Measurements from ENCODE around the gene GFER. TPM values are rescaled to one million over a fixed set of nuclear protein-coding genes. Genes with fewer than 3 reads are reported as not detected.

Gene GFER
- total RNA-seq, 2 donors from 2014 or later = 40.3 to 45.5 TPM

- H3K4me1 Mint-ChIP-seq = peaks cover 7% of the 10 kb centered on the region
- no peaks in the 10 kb centered on the region for H3K36me3 ChIP-seq (ENCODE audit: control insufficient read depth, insufficient read depth, low read length)
- no peaks in the 10 kb centered on the region for H3K27me3 Mint-ChIP-seq (ENCODE audit: insufficient read depth)
- H3K4me3 Mint-ChIP-seq = no peak overlapping the region
- H3K27ac Mint-ChIP-seq = no peak overlapping the region
- H3K27me3 ChIP-seq (ENCODE audit: control insufficient read depth, insufficient read depth, low read length, poor library complexity, severe bottlenecking) = no peaks in the 10 kb centered on the region
- WGBS, 2 experiments (ENCODE audit: insufficient coverage in 1 of 2, insufficient read length in 1 of 2) = 94 to 96% methylated on average over 12 to 15 of the region's 15 CpGs
- H3K27ac ChIP-seq (ENCODE audit: low read depth, low read length) = no peak overlapping the region
- no peaks in the 10 kb centered on the region for H3K9me3 Mint-ChIP-seq
- TF ChIP-seq CTCF (conservative IDR thresholded peaks at IDR 0.05) = no peak
- no peak overlapping the region for H3K9ac ChIP-seq (ENCODE audit: extremely low read depth, low read length, poor library complexity, severe bottlenecking)
- H3K36me3 Mint-ChIP-seq (ENCODE audit: low read depth) = peaks cover 4% of the 10 kb centered on the region
- peaks cover 6% of the 10 kb centered on the region for H3K4me1 ChIP-seq (ENCODE audit: control insufficient read depth, insufficient read depth, low read length)
- no peaks in the 10 kb centered on the region for H3K9me3 ChIP-seq (ENCODE audit: control insufficient read depth, low read length)
- no peak for DNase-seq
- no peak overlapping the region for H3K4me3 ChIP-seq (ENCODE audit: low read length)
Measured at GRCh38 chr16:2037115-2037514, 53.1 kb downstream of the GFER start.

Other genes starting within 250 kb of the GFER start
- 10 to 100 TPM; 70.3 to 73.6 TPM for gene NME3, start 212.7 kb upstream of the GFER start, total RNA-seq
- gene EME2, start 211.4 kb upstream of the GFER start, total RNA-seq = 10 to 100 TPM; 34.3 to 64.3 TPM
- 100 to 1,000 TPM; 137 to 164 TPM for gene MRPS34, start 211.1 kb upstream of the GFER start, total RNA-seq
- 10 to 100 TPM; 28.0 to 28.1 TPM for gene SPSB3, start 201.6 kb upstream of the GFER start, total RNA-seq
- gene NUBP2, start 201.2 kb upstream of the GFER start, total RNA-seq = 10 to 100 TPM; 61.1 to 61.5 TPM
- gene IGFALS, start 190.5 kb upstream of the GFER start, total RNA-seq = not detected
- 10 to 100 TPM; 47.8 to 52.9 TPM for gene HAGH, start 157.4 kb upstream of the GFER start, total RNA-seq
- gene FAHD1, start 157.0 kb upstream of the GFER start, total RNA-seq = 10 to 100 TPM; 16.6 to 16.9 TPM
- gene MEIOB, start 112.0 kb upstream of the GFER start, total RNA-seq = not detected
- not detected for gene HS3ST6, start 65.8 kb upstream of the GFER start, total RNA-seq
- 10 to 100 TPM; 20.6 to 23.5 TPM for gene MSRB1, start 41.0 kb upstream of the GFER start, total RNA-seq
- not detected for gene RPL3L, start 29.5 kb upstream of the GFER start, total RNA-seq
- 100 to 1,000 TPM; 167 to 192 TPM for gene NDUFB10, start 24.7 kb upstream of the GFER start, total RNA-seq
- gene RPS2, start 19.4 kb upstream of the GFER start, total RNA-seq = 1,000 to 10,000 TPM; 3,064 to 3,492 TPM
- gene RNF151, start 17.3 kb upstream of the GFER start, total RNA-seq = under 1 TPM in 1 of 2 donors, not detected in 1; 0.44 TPM
- gene TBL3, start 12.1 kb upstream of the GFER start, total RNA-seq = 10 to 100 TPM; 43.4 to 49.7 TPM
- gene NOXO1, start 2.7 kb upstream of the GFER start, total RNA-seq = under 1 TPM in 1 of 2 donors, not detected in 1; 0.42 TPM
- gene SYNGR3, start 5.8 kb downstream of the GFER start, total RNA-seq = 10 to 100 TPM in 1 of 2 donors, 1 to 10 TPM in 1; 7.0 to 11.2 TPM
- gene ZNF598, start 25.6 kb downstream of the GFER start, total RNA-seq = 10 to 100 TPM; 45.6 to 49.5 TPM
- 1 to 10 TPM; 1.2 to 1.9 TPM for gene NPW, start 35.6 kb downstream of the GFER start, total RNA-seq
- gene NHERF2, start 42.7 kb downstream of the GFER start, total RNA-seq = 10 to 100 TPM; 20.1 to 25.5 TPM
- 10 to 100 TPM; 43.2 to 46.1 TPM for gene NTHL1, start 63.6 kb downstream of the GFER start, total RNA-seq
- gene TSC2, start 63.8 kb downstream of the GFER start, total RNA-seq = 100 to 1,000 TPM; 166 to 192 TPM
- gene PKD1, start 151.7 kb downstream of the GFER start, total RNA-seq = 100 to 1,000 TPM; 104 to 110 TPM
- 1 to 10 TPM; 3.2 to 4.9 TPM for gene RAB26, start 164.4 kb downstream of the GFER start, total RNA-seq
- 100 to 1,000 TPM; 108 to 110 TPM for gene TRAF7, start 171.6 kb downstream of the GFER start, total RNA-seq
- 1 to 10 TPM; 8.2 to 9.7 TPM for gene CASKIN1, start 212.4 kb downstream of the GFER start, total RNA-seq
- 10 to 100 TPM; 60.3 to 70.8 TPM for gene MLST8, start 221.3 kb downstream of the GFER start, total RNA-seq
- gene BRICD5, start 226.7 kb downstream of the GFER start, total RNA-seq = 10 to 100 TPM in 1 of 2 donors, 1 to 10 TPM in 1; 7.7 to 15.0 TPM
- gene PGP, start 230.6 kb downstream of the GFER start, total RNA-seq = 10 to 100 TPM; 31.0 to 32.0 TPM
- 10 to 100 TPM; 24.5 to 29.6 TPM for gene E4F1, start 239.4 kb downstream of the GFER start, total RNA-seq

Data from endodermal cell (in vitro differentiated cells).